ENCODE results near the gene CACTIN.

DNA sequence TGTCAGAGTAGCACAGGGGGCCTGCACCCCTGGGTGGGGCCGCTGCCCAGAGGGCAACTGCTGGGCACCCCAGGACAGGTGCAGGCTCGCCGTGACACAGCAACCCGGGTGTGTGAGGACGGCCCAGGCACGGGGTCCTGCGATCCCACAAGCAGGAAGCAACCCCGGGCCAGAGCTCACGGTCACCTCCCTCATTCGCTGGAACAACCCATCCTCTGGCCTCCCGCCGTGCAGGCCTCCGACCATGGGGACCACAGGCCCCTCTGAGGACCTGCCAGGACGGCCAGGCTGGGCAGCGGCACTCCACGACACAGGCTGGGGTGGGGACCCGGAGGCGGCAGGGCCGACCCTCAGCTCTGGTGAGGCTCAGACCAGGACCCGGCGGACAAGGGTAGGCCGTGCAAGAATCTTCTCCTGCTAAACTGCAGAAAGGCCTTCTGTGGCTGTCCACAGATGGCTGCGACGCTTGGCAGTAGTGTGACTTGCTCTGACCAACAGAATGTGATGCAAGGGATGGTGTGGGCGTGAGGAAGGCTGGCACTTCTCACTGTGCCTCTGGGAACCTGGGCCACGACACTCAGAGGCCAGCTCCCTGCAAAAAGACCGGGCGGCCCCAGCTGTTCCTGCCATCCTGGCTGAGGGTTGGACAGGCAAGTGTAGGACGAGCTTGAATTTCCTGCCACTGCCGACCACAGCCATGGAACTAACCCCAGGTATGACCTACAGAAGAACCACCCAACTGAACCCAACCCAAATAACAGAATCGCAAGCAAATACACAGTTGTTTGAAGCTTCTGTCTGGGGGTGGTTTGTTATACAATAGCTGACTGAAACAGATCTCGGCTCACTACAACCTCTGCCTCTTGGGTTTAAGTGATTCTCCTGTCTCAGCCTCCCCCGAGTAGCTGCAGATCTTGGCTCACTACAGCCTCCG, 47.2 kb upstream of the CACTIN start:
- TF ChIP-seq ZNF274 (IDR thresholded peaks at IDR 0.05; ENCODE audit: low read depth, low read length) (no peak), SUZ12 (IDR thresholded peaks at IDR 0.05; ENCODE audit: extremely low read depth, insufficient read depth, insufficient read length) (no peak), YY1 (IDR thresholded peaks at IDR 0.05; ENCODE audit: insufficient read depth, insufficient read length) (no peak)
